Transverse colon (tissue), 4 donors: ENCODE data around the gene WDR64.

ENCODE experiments used
- CTCF ChIP-seq, 5 experiments: fragments of 200-600 bp in 3 of 5; fragments of 450-650 bp in 2 of 5; sonication (generic) in 3 of 5; IDR thresholded peaks; 1 replicate in 2 of 5; 2 replicates in 3 of 5; pipeline ENCODE4 v1.5.1; 2016 to 2017; ENCODE audit warnings: antibody characterized with exemption in 5 of 5, inconsistent platforms in 3 of 5, mild to moderate bottlenecking in 2 of 5, moderate library complexity in 1 of 5
- EP300 ChIP-seq: sonication (generic); formaldehyde crosslinking; IDR thresholded peaks from one replicate; pipeline ENCODE4 v1.6.1; 2017; ENCODE audit warnings: antibody characterized with exemption, low read depth
- POLR2A ChIP-seq: fragments of 450-650 bp; IDR thresholded peaks from one replicate; pipeline ENCODE4 v1.6.1; 2016; ENCODE audit warnings: antibody characterized with exemption, mild to moderate bottlenecking, moderate library complexity
- POLR2AphosphoS5 ChIP-seq, 3 donors: sonication (generic); formaldehyde crosslinking; IDR thresholded peaks; one replicate each; pipeline ENCODE4 v1.6.1; 2016; ENCODE audit warnings: antibody characterized with exemption in 3 of 3

GRCh38 chr1:241603731-241604245 lies 48.3 kb upstream of the WDR64 start:
- TF ChIP-seq POLR2A (no peak), CTCF (IDR thresholded peaks at IDR 0.05) (no peak), POLR2AphosphoS5 (IDR thresholded peaks at IDR 0.05) (no peak), EP300 (no peak)
